Lung (tissue), 12 donors: Measurements from ENCODE around the gene SLC6A6. TPM values are rescaled to one million over a fixed set of nuclear protein-coding genes. Genes with fewer than 3 reads are reported as not detected.

Experiments
- ATAC-seq: fragments of 200-7000 bp; cut with Tn5 transposase; one replicate; pipeline ENCODE4 v1.9.1; 2020; ENCODE audit warnings: moderate number of reproducible peaks; ENCODE audit not compliant: insufficient read depth, low FRiP score
- DNase-seq, 3 donors: peaks; one replicate each; pipeline ENCODE4 v3.0.0-alpha.2; 2013 to 2017
- H3K27ac ChIP-seq, 2 donors: one replicate each; pipeline ENCODE4 v1.5.1; 2013; ENCODE audit warnings: mild to moderate bottlenecking in 2 of 2, moderate library complexity in 2 of 2, control low read depth in 1 of 2, inconsistent platforms in 1 of 2, low read depth in 1 of 2, low read length in 1 of 2
- H3K27me3 ChIP-seq, 3 donors: one replicate each; pipeline ENCODE4 v1.5.1; 2013; ENCODE audit warnings: low read length in 2 of 3; ENCODE audit not compliant: control insufficient read depth in 3 of 3, insufficient read depth in 3 of 3
- H3K36me3 ChIP-seq, 4 donors: one replicate each; pipeline ENCODE4 v1.5.1; 2013; ENCODE audit warnings: low read length in 4 of 4, mild to moderate bottlenecking in 1 of 4, moderate library complexity in 1 of 4; ENCODE audit not compliant: control insufficient read depth in 4 of 4, insufficient read depth in 4 of 4
- H3K4me1 ChIP-seq, 5 donors: one replicate each; pipeline ENCODE4 v1.5.1; 2013; ENCODE audit warnings: low read length in 5 of 5, mild to moderate bottlenecking in 2 of 5, moderate library complexity in 1 of 5; ENCODE audit not compliant: control insufficient read depth in 5 of 5, insufficient read depth in 5 of 5
- H3K4me3 ChIP-seq: one replicate; pipeline ENCODE4 v1.5.1; 2013; ENCODE audit warnings: mild to moderate bottlenecking, control low read depth, moderate library complexity
- H3K9ac ChIP-seq, 2 donors: one replicate each; pipeline ENCODE4 v1.5.1; 2013; ENCODE audit warnings: low read length in 2 of 2, control low read depth in 1 of 2; ENCODE audit not compliant: insufficient read depth in 1 of 2
- H3K9me3 ChIP-seq, 4 donors: one replicate each; pipeline ENCODE4 v1.5.1; 2013; ENCODE audit warnings: low read length in 3 of 4, mild to moderate bottlenecking in 1 of 4, moderate library complexity in 1 of 4; ENCODE audit not compliant: control insufficient read depth in 4 of 4, insufficient read depth in 3 of 4
- CTCF ChIP-seq: IDR thresholded peaks from 2 replicates; pipeline ENCODE4 v1.5.1; 2012; ENCODE audit warnings: mild to moderate bottlenecking; ENCODE audit errors: control extremely low read depth, extremely low read depth
- WGBS, 2 donors: extraction: QIAGEN DNeasy Blood & Tissue Kit; methylation state at CpG; one replicate each; pipeline ENCODE4 v1.1.7; 2013; 5-methylcytosine and 5-hydroxymethylcytosine counted together
- polyA plus RNA-seq, 2 donors: library from polyadenylated mRNA; stranded (reverse); fragments of 200-250 nt; gene quantifications; one replicate each; pipeline ENCODE4 v1.2.1, GENCODE V29; 2013
- total RNA-seq, 2 donors: library from RNA; depleted of rRNA in 1 of 2; stranded (reverse); fragments of >200 nt in 1 of 2; gene quantifications; one replicate each; pipeline ENCODE4 v1.2.1, GENCODE V29; 2014 to 2021
- donor health status: control.
- donor health status: control.
- donor health status: Bipolar disorder and iron deficiency.
- donor health status: healthy.
- donor health status: DM: yes; HTN: yes; CAD: no.

The SLC6A6 gene
- total and polyA plus RNA-seq, 4 donors, result 16.1 to 96.3 (median 57.4) TPM

- H3K4me3 ChIP-seq, result no peak overlapping the region
- H3K27ac ChIP-seq, result no peak overlapping the region
- no peaks in the 10 kb centered on the region for H3K9me3 ChIP-seq
- H3K36me3 ChIP-seq, result peaks cover 11 to 58% (median 20%) of the 10 kb centered on the region in 4 donors
- DNase-seq (peak; percentile 51 to 58 (median 56)), ATAC-seq (no peak)
- TF ChIP-seq CTCF, result peak; percentile 76
- 59 to 66% methylated on average over 15 of the region's 15 CpGs for WGBS, 2 donors
- H3K27me3 ChIP-seq, result no peaks in the 10 kb centered on the region
- H3K4me1 ChIP-seq, result peaks cover 0 to 5% (median 0%) of the 10 kb centered on the region in 5 donors
- no peak overlapping the region for H3K9ac ChIP-seq
Observed at GRCh38 chr3:14467814-14468620, 65.6 kb downstream of the SLC6A6 start.

GRCh38 chr3:14468621-14468981 lies 66.2 kb downstream of the SLC6A6 start:
- Histone ChIP-seq H3K4me1 (peaks cover 0 to 5% (median 0%) of the 10 kb centered on the region in 5 donors), H3K27ac (no peak overlapping the region), H3K9me3 (no peaks in the 10 kb centered on the region), H3K4me3 (no peak overlapping the region), H3K27me3 (no peaks in the 10 kb centered on the region), H3K9ac (no peak overlapping the region), H3K36me3 (peaks cover 11 to 53% (median 21%) of the 10 kb centered on the region in 4 donors)
- WGBS, 2 donors, result 94 to 95% methylated on average over 13 of the region's 13 CpGs
- TF ChIP-seq CTCF, result no peak
- ATAC-seq (no peak), DNase-seq (no peak)

- no peak for ATAC-seq
- TF ChIP-seq CTCF, result no peak
- Histone ChIP-seq H3K4me1 (peaks cover 0 to 5% (median 0%) of the 10 kb centered on the region in 5 donors), H3K27me3 (no peaks in the 10 kb centered on the region), H3K9me3 (no peaks in the 10 kb centered on the region), H3K9ac (no peak overlapping the region), H3K4me3 (no peak overlapping the region), H3K27ac (no peak overlapping the region), H3K36me3 (peaks cover 8 to 36% (median 27%) of the 10 kb centered on the region in 4 donors)
- no peak for DNase-seq
- 94% methylated on average over 12 of the region's 12 CpGs for WGBS, 2 donors
Observed at GRCh38 chr3:14470461-14470860, 68.1 kb downstream of the SLC6A6 start.

- H3K27me3 ChIP-seq, result no peaks in the 10 kb centered on the region
- no peak overlapping the region for H3K27ac ChIP-seq
- no peak overlapping the region for H3K9ac ChIP-seq
- H3K4me1 ChIP-seq, result peaks cover 0 to 5% (median 0%) of the 10 kb centered on the region in 5 donors
- WGBS, 2 donors, result 94 to 97% methylated on average over 5 of the region's 5 CpGs
- ATAC-seq, result no peak
- no peaks in the 10 kb centered on the region for H3K9me3 ChIP-seq
- H3K4me3 ChIP-seq, result no peak overlapping the region
- no peak for DNase-seq
- peaks cover 8 to 39% (median 26%) of the 10 kb centered on the region in 4 donors for H3K36me3 ChIP-seq
- TF ChIP-seq CTCF, result no peak
Observed at GRCh38 chr3:14471016-14471415, 68.6 kb downstream of the SLC6A6 start.
